ENCODE data around the gene NECTIN2. TPM values are rescaled to one million over a fixed set of nuclear protein-coding genes. Genes with fewer than 3 reads are reported as not detected.

Gene NECTIN2
- total and polyA plus RNA-seq, 10 donors = 14.3 to 136 (median 98.6) TPM

DNA sequence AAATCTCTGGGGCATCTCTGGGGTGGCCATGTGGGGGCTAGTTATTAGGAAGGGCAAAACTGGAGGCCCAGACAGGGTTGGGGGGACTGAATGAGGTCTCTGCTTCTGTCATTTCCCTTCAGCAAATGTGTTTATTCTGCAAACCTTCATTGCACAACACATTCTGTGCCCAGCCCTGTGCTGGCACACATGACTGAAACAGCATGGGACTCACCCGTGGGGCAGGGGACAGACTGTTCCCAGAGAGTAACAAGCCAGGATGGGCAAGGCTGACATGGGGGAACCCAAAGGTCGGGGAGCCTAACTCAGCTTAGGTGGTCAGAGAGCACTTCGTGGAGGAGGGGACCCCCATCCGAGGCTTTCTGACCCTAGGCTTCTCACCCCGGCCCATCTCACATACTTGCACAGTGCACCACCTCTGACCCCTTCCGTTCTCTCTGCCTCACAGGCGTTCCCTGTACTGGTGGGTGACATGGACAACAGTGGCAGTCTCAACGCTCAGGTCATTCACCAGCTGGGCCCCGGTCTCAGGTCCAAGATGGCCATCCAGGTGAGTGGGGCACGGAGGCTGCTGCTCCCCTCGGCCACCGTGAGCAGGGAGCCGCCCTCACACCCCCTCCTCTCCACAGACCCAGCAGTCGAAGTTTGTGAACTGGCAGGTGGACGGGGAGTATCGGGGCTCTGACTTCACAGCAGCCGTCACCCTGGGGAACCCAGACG lies 47.4 kb downstream of the NECTIN2 start:
- H3K9me3 ChIP-seq = no peaks in the 10 kb centered on the region
- peaks cover 20 to 35% (median 25%) of the 10 kb centered on the region in 6 donors for H3K4me1 ChIP-seq
- no peak for DNase-seq
- 91 to 95% (median 92%) methylated on average over 15 to 18 of the region's 18 CpGs for WGBS, 5 donors
- TF ChIP-seq POLR2A (IDR thresholded peaks at IDR 0.05) (no peak), POLR2AphosphoS5 (IDR thresholded peaks at IDR 0.05) (no peak)
- TF ChIP-seq, protein P1, sequence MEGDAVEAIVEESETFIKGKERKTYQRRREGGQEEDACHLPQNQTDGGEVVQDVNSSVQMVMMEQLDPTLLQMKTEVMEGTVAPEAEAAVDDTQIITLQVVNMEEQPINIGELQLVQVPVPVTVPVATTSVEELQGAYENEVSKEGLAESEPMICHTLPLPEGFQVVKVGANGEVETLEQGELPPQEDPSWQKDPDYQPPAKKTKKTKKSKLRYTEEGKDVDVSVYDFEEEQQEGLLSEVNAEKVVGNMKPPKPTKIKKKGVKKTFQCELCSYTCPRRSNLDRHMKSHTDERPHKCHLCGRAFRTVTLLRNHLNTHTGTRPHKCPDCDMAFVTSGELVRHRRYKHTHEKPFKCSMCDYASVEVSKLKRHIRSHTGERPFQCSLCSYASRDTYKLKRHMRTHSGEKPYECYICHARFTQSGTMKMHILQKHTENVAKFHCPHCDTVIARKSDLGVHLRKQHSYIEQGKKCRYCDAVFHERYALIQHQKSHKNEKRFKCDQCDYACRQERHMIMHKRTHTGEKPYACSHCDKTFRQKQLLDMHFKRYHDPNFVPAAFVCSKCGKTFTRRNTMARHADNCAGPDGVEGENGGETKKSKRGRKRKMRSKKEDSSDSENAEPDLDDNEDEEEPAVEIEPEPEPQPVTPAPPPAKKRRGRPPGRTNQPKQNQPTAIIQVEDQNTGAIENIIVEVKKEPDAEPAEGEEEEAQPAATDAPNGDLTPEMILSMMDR (IDR thresholded peaks at IDR 0.05 in 8 of 11, conservative IDR thresholded peaks at IDR 0.05 in 3 of 11) = no peak
- no peaks in the 10 kb centered on the region for H3K27me3 ChIP-seq (replicated peaks in 1 of 7)
- intact Hi-C loops (cut with DNase I; ENCODE audit: low total_unique reads) = loop anchor here (10.0 kb wide), 1 partner anchor 151 kb away; no protein-coding TSS in a partner anchor
- H3K4me3 ChIP-seq = no peak overlapping the region
- H3K36me3 ChIP-seq = peaks cover 0 to 71% (median 57%) of the 10 kb centered on the region in 6 donors
- no peak overlapping the region for H3K27ac ChIP-seq

DNA sequence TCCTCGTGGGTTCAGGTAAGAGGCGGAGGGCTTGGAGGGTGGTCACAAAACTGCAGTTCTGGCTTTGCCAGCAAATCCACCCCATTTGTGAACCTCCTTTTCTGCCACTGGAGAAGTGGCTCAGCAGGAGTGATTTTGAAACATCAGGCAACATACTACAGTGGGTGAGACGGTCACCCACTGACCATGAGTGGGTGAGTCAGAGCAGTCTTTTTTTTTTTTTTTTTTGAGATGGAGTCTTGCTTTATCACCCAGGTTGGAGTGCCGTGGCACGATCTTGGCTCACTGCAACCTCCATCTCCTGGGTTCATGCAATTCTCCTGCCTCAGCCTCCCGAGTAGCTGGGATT lies 47.9 kb downstream of the NECTIN2 start:
- no peak overlapping the region for H3K27ac ChIP-seq
- WGBS, 5 donors = 93 to 98% (median 94%) methylated on average over 6 of the region's 6 CpGs
- peaks cover 20 to 34% (median 25%) of the 10 kb centered on the region in 6 donors for H3K4me1 ChIP-seq
- intact Hi-C loops (cut with DNase I; ENCODE audit: low total_unique reads) = loop anchor here (10.0 kb wide), 1 partner anchor 151 kb away; no protein-coding TSS in a partner anchor
- peaks cover 0 to 71% (median 59%) of the 10 kb centered on the region in 6 donors for H3K36me3 ChIP-seq
- DNase-seq = no peak
- H3K9me3 ChIP-seq = no peaks in the 10 kb centered on the region
- no peak overlapping the region for H3K4me3 ChIP-seq
- TF ChIP-seq POLR2AphosphoS5 (IDR thresholded peaks at IDR 0.05) (no peak), POLR2A (IDR thresholded peaks at IDR 0.05) (no peak)
- H3K27me3 ChIP-seq (replicated peaks in 1 of 7) = no peaks in the 10 kb centered on the region

DNA sequence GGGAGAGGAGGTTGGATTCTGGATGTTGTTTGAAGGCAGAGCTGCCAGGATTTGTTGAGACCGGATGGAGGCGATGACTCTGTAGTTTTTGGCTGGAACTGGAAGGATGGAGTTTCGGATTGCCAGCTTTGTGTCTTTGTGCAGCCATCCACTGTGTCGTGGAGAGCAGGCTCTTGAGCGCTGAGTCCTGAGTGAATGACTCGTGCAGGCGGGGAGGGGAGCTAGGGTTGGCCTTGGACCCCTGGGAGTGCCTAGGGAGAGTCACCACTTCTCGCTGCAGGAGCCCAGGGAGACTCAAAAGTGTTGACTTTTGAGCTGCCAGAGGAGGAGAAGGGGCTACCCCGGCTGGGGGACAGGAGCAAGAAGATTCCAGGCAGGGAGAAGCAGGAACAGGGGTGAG lies 48.8 kb downstream of the NECTIN2 start:
- TF ChIP-seq, protein P1 (IDR thresholded peaks at IDR 0.05 in 8 of 11, conservative IDR thresholded peaks at IDR 0.05 in 3 of 11) = no peak
- no peak for TF ChIP-seq POLR2AphosphoS5 (IDR thresholded peaks at IDR 0.05)
- no peak for TF ChIP-seq POLR2A (IDR thresholded peaks at IDR 0.05)
- 80 to 88% (median 83%) methylated on average over 9 of the region's 9 CpGs for WGBS, 5 donors
- no peak overlapping the region for H3K27ac ChIP-seq
- H3K4me3 ChIP-seq = no peak overlapping the region
- intact Hi-C loops (cut with DNase I; ENCODE audit: low total_unique reads) = loop anchor here (10.0 kb wide), 1 partner anchor 150 kb away; no protein-coding TSS in a partner anchor
- H3K4me1 ChIP-seq = peaks cover 14 to 25% (median 19%) of the 10 kb centered on the region in 6 donors
- H3K9me3 ChIP-seq = no peaks in the 10 kb centered on the region
- no peak for DNase-seq
- no peaks in the 10 kb centered on the region for H3K27me3 ChIP-seq (replicated peaks in 1 of 7)
- H3K36me3 ChIP-seq = peaks cover 0 to 77% (median 63%) of the 10 kb centered on the region in 6 donors

DNA sequence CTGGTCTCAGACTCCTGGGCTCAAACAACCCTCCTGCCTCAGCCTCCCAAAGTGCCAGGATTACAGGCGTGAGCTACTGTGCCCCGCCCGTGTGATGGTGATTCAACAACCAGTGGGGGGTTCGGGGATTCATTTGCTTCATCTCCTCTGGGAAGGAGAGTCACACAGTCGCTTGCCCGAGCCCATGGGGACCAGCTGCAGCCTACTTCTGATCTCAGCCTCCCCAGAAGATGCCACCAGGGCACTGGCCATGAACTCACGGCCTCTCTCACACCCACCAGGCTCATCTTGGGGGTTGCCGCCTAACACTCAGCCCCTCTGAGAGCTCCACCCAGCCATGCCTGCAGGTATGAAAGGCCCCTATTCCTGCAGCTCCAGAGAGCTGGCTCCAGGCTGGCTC lies 51.7 kb downstream of the NECTIN2 start:
- H3K4me3 ChIP-seq = no peak overlapping the region
- 88 to 97% (median 90%) methylated on average over 7 to 8 of the region's 8 CpGs for WGBS, 5 donors
- no peaks in the 10 kb centered on the region for H3K9me3 ChIP-seq
- peaks cover 0 to 100% (median 91%) of the 10 kb centered on the region in 6 donors for H3K36me3 ChIP-seq
- H3K27ac ChIP-seq = no peak overlapping the region
- DNase-seq = no peak
- TF ChIP-seq, protein P1 (IDR thresholded peaks at IDR 0.05 in 8 of 11, conservative IDR thresholded peaks at IDR 0.05 in 3 of 11) = no peak
- no peaks in the 10 kb centered on the region for H3K27me3 ChIP-seq (replicated peaks in 1 of 7)
- peaks cover 0 to 7% (median 1%) of the 10 kb centered on the region in 6 donors for H3K4me1 ChIP-seq
- intact Hi-C loops (cut with DNase I; ENCODE audit: low total_unique reads) = loop anchor here (10.0 kb wide), 1 partner anchor 147 kb away; no protein-coding TSS in a partner anchor

All from spleen (tissue), 11 donors.